GM12878 (cell line): ENCODE results near the gene CNTNAP5. TPM values are rescaled to one million over a fixed set of nuclear protein-coding genes. Genes with fewer than 3 reads are reported as not detected.

Experiments
- ATAC-seq: fragments of 200-7000 bp; cut with Tn5 transposase; 3 replicates; pipeline ENCODE4 v1.9.1; 2020; ENCODE audit warnings: mild to moderate bottlenecking, moderate library complexity
- BruUV-seq: library from RNA; stranded (reverse); fragments of 400-500 nt; replicated peaks from 2 replicates; lab custom pipeline; 2021; lab: Mats Ljungman, UMichigan
- CTCF ChIA-PET: fragments of 300-600 bp; sonication (Branson Sonifier 250); formaldehyde crosslinking; extraction: SDS; loops from one replicate; lab custom pipeline; 2021; ENCODE audit warnings: inconsistent platforms; lab: Yijun Ruan, JAX
- POLR2A ChIA-PET: fragments of 350-600 bp; formaldehyde crosslinking; extraction: SDS; loops from one replicate; lab custom pipeline; 2021; ENCODE audit warnings: inconsistent platforms; lab: Charles Lee
- RAD21 ChIA-PET: fragments of 300-600 bp; sonication (Branson Sonifier 250); formaldehyde crosslinking; loops from one replicate; lab custom pipeline; 2023; ENCODE audit warnings: antibody characterized with exemption; ENCODE audit not compliant: unreplicated experiment; lab: Charles Lee
- SMC1A ChIA-PET: fragments of 300-600 bp; sonication (Branson Sonifier 250); formaldehyde crosslinking; loops from one replicate; lab custom pipeline; 2023; ENCODE audit not compliant: unreplicated experiment, uncharacterized antibody; lab: Charles Lee
- DNase-seq: peaks from one replicate; pipeline ENCODE4 v3.0.0-alpha.2; 2011; ENCODE audit warnings: low read depth, low spot score
- FAIRE-seq: peaks from 3 replicates; lab custom pipeline; 2011; peaks lifted over from hg19 to GRCh38; lab: Jason Lieb, UNC
- H2AFZ ChIP-seq: 2 replicates; pipeline ENCODE4 v1.6.0; 2011; ENCODE audit warnings: low read depth, low read length, control low read depth; ENCODE audit not compliant: control insufficient read depth
- H3K27ac ChIP-seq: 2 replicates; pipeline ENCODE4 v1.5.1; 2011; ENCODE audit warnings: control low read depth; ENCODE audit not compliant: control insufficient read depth, insufficient read depth
- H3K27me3 ChIP-seq, 2 experiments: replicated peaks in 1 of 2; 2 replicates each; pipeline versions ENCODE4 v1.6.0 to v1.6.1; 2011; ENCODE audit warnings: low read length in 1 of 2; ENCODE audit not compliant: control insufficient read depth in 2 of 2, insufficient read depth in 2 of 2
- H3K36me3 ChIP-seq, 2 experiments: 2 replicates each; pipeline ENCODE4 v1.5.1; 2011; ENCODE audit warnings: low read length in 1 of 2; ENCODE audit not compliant: control insufficient read depth in 2 of 2, insufficient read depth in 2 of 2
- H3K4me1 ChIP-seq: 2 replicates; pipeline ENCODE4 v1.6.1; 2011; ENCODE audit warnings: mild to moderate bottlenecking, low read length, moderate library complexity, mixed read lengths; ENCODE audit not compliant: control insufficient read depth, insufficient read depth
- H3K4me2 ChIP-seq: 2 replicates; pipeline ENCODE4 v1.6.0; 2011; ENCODE audit warnings: control low read depth; ENCODE audit not compliant: control insufficient read depth, insufficient read depth
- H3K4me3 ChIP-seq: fragments of 200-600 bp; sonication (generic); 2 replicates; pipeline ENCODE4 v1.5.1; 2016
- H3K79me2 ChIP-seq: 2 replicates; pipeline ENCODE4 v1.6.0; 2011; ENCODE audit warnings: low read length; ENCODE audit not compliant: control insufficient read depth, insufficient read depth
- H3K9ac ChIP-seq: 2 replicates; pipeline ENCODE4 v1.8.0; 2011; ENCODE audit warnings: low read length, control low read depth, mixed read lengths; ENCODE audit not compliant: control insufficient read depth, insufficient read depth
- H3K9me3 ChIP-seq: replicated peaks from 3 replicates; pipeline ENCODE4 v1.5.1; 2011; ENCODE audit warnings: mild to moderate bottlenecking, low read length; ENCODE audit not compliant: control insufficient read depth, insufficient read depth
- H4K20me1 ChIP-seq: 2 replicates; pipeline ENCODE4 v1.6.0; 2011; ENCODE audit not compliant: control insufficient read depth, insufficient read depth
- ATF3 ChIP-seq: IDR thresholded peaks from 2 replicates; pipeline ENCODE4 v1.6.1; 2011; ENCODE audit warnings: low read depth, mild to moderate bottlenecking, low read length, moderate library complexity, borderline replicate concordance; ENCODE audit errors: extremely low read depth
- ATF7 ChIP-seq: fragments of 450-650 bp; IDR thresholded peaks from 2 replicates; pipeline ENCODE4 v1.6.1; 2016; ENCODE audit warnings: low read depth, mild to moderate bottlenecking
- CEBPB ChIP-seq, 2 experiments: fragments of 150-350 bp in 1 of 2; IDR thresholded peaks; 2 replicates each; pipeline ENCODE4 v1.6.1; 2012 to 2014; ENCODE audit warnings: low read depth in 2 of 2, low read length in 2 of 2, borderline replicate concordance in 1 of 2, inconsistent platforms in 1 of 2
- CUX1 ChIP-seq: IDR thresholded peaks from 2 replicates; pipeline ENCODE4 v1.6.1; 2012; ENCODE audit warnings: improper control_type of control experiment, low read depth, low read length; ENCODE audit not compliant: insufficient replicate concordance
- ETV6 ChIP-seq, 2 experiments: fragments of 450-650 bp in 1 of 2; IDR thresholded peaks in 1 of 2; conservative IDR thresholded peaks in 1 of 2; 2 replicates each; pipeline ENCODE4 v1.6.1; 2014; ENCODE audit warnings: antibody characterized with exemption in 1 of 2, borderline replicate concordance in 1 of 2, low read depth in 1 of 2, mild to moderate bottlenecking in 1 of 2, moderate library complexity in 1 of 2
- KAT2A ChIP-seq: conservative IDR thresholded peaks from 2 replicates; pipeline ENCODE4 v1.6.1; 2011; ENCODE audit warnings: low read depth, low read length; ENCODE audit not compliant: control insufficient read depth
- NFIC ChIP-seq: IDR thresholded peaks from 2 replicates; pipeline ENCODE4 v1.6.1; 2012; ENCODE audit warnings: low read depth, mild to moderate bottlenecking, inconsistent platforms, low read length, moderate library complexity
- SPI1 ChIP-seq: IDR thresholded peaks from 2 replicates; pipeline ENCODE4 v1.6.1; 2011; ENCODE audit warnings: low read depth, mild to moderate bottlenecking, low read length, moderate library complexity, borderline replicate concordance; ENCODE audit not compliant: insufficient read depth
- SUPT20H ChIP-seq: IDR thresholded peaks from 2 replicates; pipeline ENCODE4 v1.6.1; 2011; ENCODE audit warnings: low read depth, mild to moderate bottlenecking, low read length, moderate library complexity, borderline replicate concordance; ENCODE audit not compliant: control insufficient read depth
- TCF7 ChIP-seq: IDR thresholded peaks from 2 replicates; pipeline ENCODE4 v1.6.1; 2014; ENCODE audit warnings: antibody characterized with exemption, borderline replicate concordance
- WGBS: methylation state at CpG from one replicate; pipeline ENCODE4 v1.1.6; 2016; ENCODE audit warnings: low lambda C conversion rate; ENCODE audit not compliant: insufficient replicate concordance, insufficient coverage; ENCODE audit errors: missing lambda C conversion rate; 5-methylcytosine and 5-hydroxymethylcytosine counted together
- in situ Hi-C: fragments of 300-500 bp; cut with MboI; formaldehyde crosslinking; loops from 9 replicates; pipeline ENCODE4 v1.14.3; 2018; ENCODE audit warnings: mixed read lengths
- intact Hi-C: fragments of 100-400 bp; cut with micrococcal nuclease; formaldehyde crosslinking; loops from one replicate; pipeline ENCODE4 v1.14.2; 2022; ENCODE audit not compliant: unreplicated experiment
- polyA plus RNA-seq, 11 experiments: library from polyadenylated mRNA; depleted of rRNA in 4 of 11; unstranded in 6 of 11; stranded (reverse) in 5 of 11; fragments of >200 nt; fragmentation: Nextera tagmentation in 4 of 11; fragmentation: Illumina TruSeq in 1 of 11; extraction: Ambion mirVana in 4 of 11; extraction: Trizol in 1 of 11; gene quantifications; 1 replicate in 1 of 11; 2 replicates in 10 of 11; pipeline versions ENCODE4 v1.2.1 to v1.2.3, GENCODE V29; 2011 to 2016; ENCODE audit warnings: inconsistent platforms in 2 of 11, missing spikeins in 2 of 11, low read depth in 1 of 11
- total RNA-seq, 4 experiments: library from RNA; depleted of rRNA in 3 of 4; stranded (reverse); fragments of >200 nt in 3 of 4; fragmentation: Illumina TruSeq in 1 of 4; extraction: Trizol in 1 of 4; gene quantifications; 2 replicates each; pipeline versions ENCODE4 v1.2.1 to v1.2.3, GENCODE V29; 2013 to 2021

CNTNAP5 gene
- total and polyA plus RNA-seq, 10 of the 15 experiments (the other 5 are each of a cell fraction or from before 2014, with no cell fraction given) = not detected

GRCh38 chr2:124879640-124880039 is 854.6 kb downstream of the CNTNAP5 start:
- BruUV-seq = no TSS peak
- no peak for ATAC-seq
- H3K9me3 ChIP-seq = no peaks in the 10 kb centered on the region
- H3K4me2 ChIP-seq = no peak overlapping the region
- no peak for TF ChIP-seq NFIC
- no peak for TF ChIP-seq SPI1
- TF ChIP-seq TCF7 = no peak
- TF ChIP-seq KAT2A = no peak
- ChIA-PET SMC1A (interaction anchor here (2.5 kb wide), 1 partner anchor 10 kb away, joined by 10 read pairs; no protein-coding TSS in a partner anchor), POLR2A (interaction anchor here (0.5 kb wide), 1 partner anchor 495 kb away, joined by 3 read pairs; no protein-coding TSS in a partner anchor), CTCF (interaction anchor here (0.5 to 1.2 kb wide), 3 partner anchors 9 to 279 kb away, joined by 3 to 4 read pairs (median 3); no protein-coding TSS in a partner anchor), RAD21 (no interaction called here)
- H2AFZ ChIP-seq = no peak overlapping the region
- FAIRE-seq = no peak
- in situ Hi-C loops = no loop called here
- no peaks in the 10 kb centered on the region for H3K36me3 ChIP-seq
- WGBS = 37% methylated on average over 4 of the region's 4 CpGs
- no peaks in the 10 kb centered on the region for H4K20me1 ChIP-seq
- H3K27me3 ChIP-seq = no peaks in the 10 kb centered on the region
- no peaks in the 10 kb centered on the region for H3K4me1 ChIP-seq
- no peaks in the 10 kb centered on the region for H3K79me2 ChIP-seq
- no peak overlapping the region for H3K4me3 ChIP-seq
- intact Hi-C loops = no loop called here
- no peak for DNase-seq
- no peak overlapping the region for H3K9ac ChIP-seq
- no peak overlapping the region for H3K27ac ChIP-seq

GRCh38 chr2:124880995-124881394 is 855.9 kb downstream of the CNTNAP5 start:
- H3K79me2 ChIP-seq = no peaks in the 10 kb centered on the region
- POLR2A ChIA-PET = no interaction called here
- H3K27me3 ChIP-seq = no peaks in the 10 kb centered on the region
- no peaks in the 10 kb centered on the region for H3K9me3 ChIP-seq
- no TSS peak for BruUV-seq
- no peak overlapping the region for H3K4me2 ChIP-seq
- no peaks in the 10 kb centered on the region for H3K36me3 ChIP-seq
- intact Hi-C loops = no loop called here
- no peak for DNase-seq
- in situ Hi-C loops = no loop called here
- H2AFZ ChIP-seq = no peak overlapping the region
- H3K9ac ChIP-seq = no peak overlapping the region
- ATAC-seq = no peak
- RAD21 ChIA-PET = no interaction called here
- no peak overlapping the region for H3K4me3 ChIP-seq
- H3K4me1 ChIP-seq = no peaks in the 10 kb centered on the region
- no peaks in the 10 kb centered on the region for H4K20me1 ChIP-seq
- SMC1A ChIA-PET = no interaction called here
- no peak for FAIRE-seq
- 3% methylated on average over 2 of the region's 2 CpGs for WGBS
- CTCF ChIA-PET = no interaction called here
- no peak overlapping the region for H3K27ac ChIP-seq
- no peak for TF ChIP-seq SUPT20H
- no peak for TF ChIP-seq CUX1
- no peak for TF ChIP-seq ATF7
- TF ChIP-seq ATF3 = no peak
- no peak for TF ChIP-seq CEBPB (IDR thresholded peaks at IDR 0.05; ENCODE audit: borderline replicate concordance in 1 of 2, low read depth in 2 of 2, low read length in 2 of 2)
- TF ChIP-seq ETV6 (conservative IDR thresholded peaks at IDR 0.05 in 1 of 2, IDR thresholded peaks at IDR 0.05 in 1 of 2; ENCODE audit: borderline replicate concordance in 1 of 2, low read depth in 1 of 2) = no peak
